Nephron progenitor cell (in vitro differentiated cells): ENCODE data around the gene ARHGAP26.

Experiments used
- DNase-seq: peaks from one replicate; pipeline ENCODE4 v3.0.0; 2021
- H3K27ac Mint-ChIP-seq: 2 replicates; pipeline ENCODE4 v1.8.0; 2021; ENCODE audit warnings: mild to moderate bottlenecking, moderate library complexity, mixed read lengths
- H3K27me3 Mint-ChIP-seq: 2 replicates; pipeline ENCODE4 v1.8.0; 2021; ENCODE audit warnings: mild to moderate bottlenecking, low read depth, mixed read lengths; ENCODE audit not compliant: poor library complexity
- H3K36me3 Mint-ChIP-seq: 2 replicates; pipeline ENCODE4 v1.8.0; 2021; ENCODE audit warnings: low read depth, mixed read lengths
- H3K4me1 Mint-ChIP-seq: 2 replicates; pipeline ENCODE4 v1.8.0; 2021; ENCODE audit warnings: mixed read lengths
- H3K4me3 Mint-ChIP-seq: 2 replicates; pipeline ENCODE4 v1.8.0; 2021; ENCODE audit warnings: mild to moderate bottlenecking, moderate library complexity, mixed read lengths
- H3K9me3 Mint-ChIP-seq: 2 replicates; pipeline ENCODE4 v1.8.0; 2021; ENCODE audit warnings: mild to moderate bottlenecking, moderate library complexity, mixed read lengths
- CTCF ChIP-seq: fragments of 200-600 bp; sonication (generic); IDR thresholded peaks from 2 replicates; pipeline ENCODE4 v1.5.0; 2021; ENCODE audit warnings: antibody characterized with exemption

The ARHGAP26 gene

GRCh38 chr5:143057580-143057999 lies 287.4 kb downstream of the ARHGAP26 start:
- Mint-ChIP-seq H3K27ac (peak overlapping the region; percentile 89), H3K4me3 (no peak overlapping the region), H3K9me3 (no peaks in the 10 kb centered on the region), H3K36me3 (no peaks in the 10 kb centered on the region), H3K27me3 (no peaks in the 10 kb centered on the region), H3K4me1 (peaks cover 83% of the 10 kb centered on the region)
- no peak for DNase-seq
- TF ChIP-seq CTCF: no peak

- Mint-ChIP-seq H3K4me1 (peaks cover 82% of the 10 kb centered on the region), H3K27ac (no peak overlapping the region)
Observed at GRCh38 chr5:143059355-143059754, 289.2 kb downstream of the ARHGAP26 start.

GRCh38 chr5:143059976-143060765 lies 290.0 kb downstream of the ARHGAP26 start:
- no peaks in the 10 kb centered on the region for H3K9me3 Mint-ChIP-seq
- no peak overlapping the region for H3K27ac Mint-ChIP-seq
- DNase-seq: no peak
- no peaks in the 10 kb centered on the region for H3K36me3 Mint-ChIP-seq
- peaks cover 85% of the 10 kb centered on the region for H3K4me1 Mint-ChIP-seq
- H3K4me3 Mint-ChIP-seq: no peak overlapping the region
- no peak for TF ChIP-seq CTCF
- no peaks in the 10 kb centered on the region for H3K27me3 Mint-ChIP-seq

More at GRCh38 chr5:143059355-143059754, 289.2 kb downstream of the ARHGAP26 start:
- H3K4me3 Mint-ChIP-seq: no peak overlapping the region
- H3K36me3 Mint-ChIP-seq: no peaks in the 10 kb centered on the region
- H3K9me3 Mint-ChIP-seq: no peaks in the 10 kb centered on the region
- no peak for DNase-seq
- no peaks in the 10 kb centered on the region for H3K27me3 Mint-ChIP-seq
- no peak for TF ChIP-seq CTCF

- Mint-ChIP-seq H3K27me3 (no peaks in the 10 kb centered on the region), H3K9me3 (no peaks in the 10 kb centered on the region), H3K4me3 (no peak overlapping the region), H3K36me3 (no peaks in the 10 kb centered on the region), H3K4me1 (peaks cover 89% of the 10 kb centered on the region), H3K27ac (peak overlapping the region; percentile 50)
- no peak for TF ChIP-seq CTCF
- no peak for DNase-seq
Observed at GRCh38 chr5:143061161-143061945, 291.2 kb downstream of the ARHGAP26 start.

- TF ChIP-seq CTCF: no peak
- Mint-ChIP-seq H3K4me3 (no peak overlapping the region), H3K27me3 (no peaks in the 10 kb centered on the region), H3K4me1 (peaks cover 89% of the 10 kb centered on the region), H3K9me3 (no peaks in the 10 kb centered on the region), H3K36me3 (no peaks in the 10 kb centered on the region), H3K27ac (no peak overlapping the region)
- DNase-seq: no peak
Observed at GRCh38 chr5:143062379-143062778, 292.2 kb downstream of the ARHGAP26 start.
